CD4-positive, alpha-beta T cell treated with Interleukin-4 for 1 hour (primary cell): Measurements from ENCODE around the gene ELL2.

ENCODE experiments used
- DNase-seq, 2 donors: peaks; one replicate each; pipeline ENCODE4 v3.0.0-alpha.2; 2020 to 2022

The ELL2 gene

DNA sequence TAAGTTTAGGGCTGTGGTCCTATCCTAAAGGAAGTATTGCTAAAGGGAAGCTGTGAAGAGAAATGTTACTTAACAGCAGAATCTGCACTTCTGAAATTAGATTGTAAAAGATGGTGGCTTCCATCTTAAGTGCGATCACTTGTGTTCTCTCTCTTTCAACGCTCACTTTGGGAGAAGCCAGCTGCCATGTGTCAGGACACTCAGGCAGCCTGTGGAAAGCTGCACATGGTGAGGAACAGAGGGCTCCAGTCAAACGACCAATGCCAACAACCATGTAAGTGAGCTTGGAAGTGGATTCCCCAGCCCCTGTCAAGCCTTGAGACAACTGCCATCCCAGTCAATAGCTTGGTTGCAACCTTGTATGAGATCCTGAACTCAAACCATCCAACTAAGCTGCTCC is 87.4 kb downstream of the ELL2 start:
- no peak for DNase-seq

DNA sequence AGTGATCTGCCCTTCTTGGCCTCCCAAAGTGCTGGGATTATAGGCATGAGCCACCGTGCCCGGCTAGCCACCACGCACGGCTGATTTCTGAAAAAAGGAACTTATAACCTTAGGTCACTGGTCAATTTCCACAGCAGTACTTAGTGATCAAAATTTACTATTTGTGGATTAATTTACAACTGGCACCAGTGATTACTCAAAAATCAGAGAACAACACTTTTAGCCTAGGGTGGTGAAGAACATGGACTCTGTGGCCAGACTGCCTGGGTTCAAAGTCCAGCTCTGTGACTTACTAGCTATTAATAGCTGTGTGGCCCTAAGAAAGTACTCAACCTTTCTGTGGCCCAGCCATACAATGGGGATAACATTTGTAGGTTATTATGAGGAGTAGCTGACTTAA is 88.3 kb downstream of the ELL2 start:
- DNase-seq: no peak

DNA sequence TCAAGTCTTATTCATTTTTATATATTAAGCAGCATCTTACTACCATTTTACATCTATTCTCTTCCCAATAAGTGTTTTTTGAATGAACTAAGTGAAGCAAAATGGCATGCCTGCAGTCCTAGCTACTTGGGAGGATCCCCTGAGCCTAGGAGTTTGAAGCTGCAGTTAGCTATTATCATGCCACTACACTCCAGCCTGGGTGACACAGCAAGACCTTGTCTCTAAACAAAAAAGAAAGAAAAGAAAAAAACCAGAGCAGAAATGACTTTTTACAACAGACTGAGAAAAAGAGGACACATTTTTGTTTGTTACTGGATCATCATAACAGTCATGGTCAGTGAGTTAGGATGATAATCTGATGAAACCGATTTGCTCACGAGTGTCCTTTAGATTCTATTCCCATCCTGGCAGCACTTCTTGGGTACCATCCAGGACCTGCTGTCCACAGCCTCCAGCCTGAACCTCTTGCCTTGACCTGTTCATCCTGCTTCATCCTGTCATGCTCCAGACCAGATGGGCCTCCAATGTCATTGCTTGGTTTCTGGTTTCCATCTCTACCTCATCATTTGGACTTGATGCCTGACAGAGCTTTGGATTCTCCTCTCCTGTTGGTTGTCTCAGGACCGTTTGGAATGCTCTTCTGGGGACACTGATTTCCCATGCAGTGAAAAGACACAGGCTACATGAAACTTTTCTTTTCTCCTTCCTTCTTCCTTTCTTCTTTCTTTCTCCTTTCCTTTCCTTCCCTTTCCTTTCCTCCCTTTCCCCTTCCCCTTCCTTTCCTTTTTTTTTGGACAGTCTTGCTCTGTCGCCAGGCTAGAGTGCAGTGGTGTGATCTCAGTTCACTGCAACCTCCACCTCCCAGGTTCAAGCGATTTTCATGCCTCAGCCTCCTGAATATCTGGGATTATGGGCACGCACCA is 89.0 kb downstream of the ELL2 start:
- no peak for DNase-seq

DNA sequence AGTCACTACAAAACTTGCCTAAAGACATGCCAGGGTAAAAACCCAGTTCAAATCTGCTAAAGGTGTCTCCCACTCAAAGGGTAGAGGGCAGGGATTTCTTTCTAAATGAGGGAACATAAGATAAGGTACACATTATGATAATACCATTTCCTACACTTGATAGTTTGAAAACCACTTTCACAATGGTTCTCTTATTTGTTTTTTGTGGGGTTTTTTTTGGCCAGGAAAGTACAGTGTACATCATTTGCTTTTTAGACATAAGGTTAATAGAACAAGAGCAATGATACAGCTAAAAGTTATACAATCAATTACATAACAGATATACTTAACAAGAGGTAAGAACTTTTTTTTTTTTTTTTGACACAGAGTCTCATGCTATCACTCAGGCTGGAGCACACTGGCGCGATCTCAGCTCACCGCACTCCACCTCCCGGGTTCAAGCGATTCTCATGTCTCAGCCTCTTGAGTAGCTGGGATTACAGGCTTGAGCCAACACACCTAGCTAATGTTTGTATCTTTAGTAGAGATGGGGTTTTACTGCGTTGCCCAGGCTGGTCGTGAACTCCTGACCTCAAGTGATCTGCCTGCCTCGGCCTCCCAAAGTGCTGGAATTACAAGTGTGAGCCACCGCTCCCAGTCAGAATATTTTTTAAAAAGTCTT is 90.4 kb downstream of the ELL2 start:
- no peak for DNase-seq

DNA sequence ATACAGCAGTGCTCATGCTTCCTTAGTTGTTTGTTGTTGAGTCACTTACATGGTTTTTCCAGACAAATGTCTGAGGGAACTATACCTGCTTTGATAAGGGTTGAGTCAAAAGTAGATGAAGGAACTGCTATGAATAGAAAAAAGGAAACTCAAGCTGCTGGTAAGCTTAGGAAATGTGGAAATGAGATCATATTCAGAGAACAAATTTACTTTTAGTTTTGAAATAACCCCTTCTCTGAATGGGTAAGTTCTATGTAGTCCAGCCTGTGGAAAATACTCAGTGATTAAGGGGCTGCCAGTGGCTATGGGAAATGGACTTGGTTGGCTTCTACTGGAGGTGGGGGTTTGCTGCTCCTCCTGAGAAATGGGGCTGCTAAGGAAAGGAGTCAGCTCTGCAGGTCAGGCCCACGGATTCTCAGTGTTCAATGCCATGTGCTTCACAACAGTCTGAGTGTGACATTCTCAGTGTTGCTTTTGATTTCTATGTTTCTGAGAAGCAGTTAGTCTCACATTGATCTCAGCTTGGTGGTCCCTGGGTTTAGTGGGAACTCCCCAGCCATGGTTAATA is 91.5 kb downstream of the ELL2 start:
- DNase-seq: no peak

DNA sequence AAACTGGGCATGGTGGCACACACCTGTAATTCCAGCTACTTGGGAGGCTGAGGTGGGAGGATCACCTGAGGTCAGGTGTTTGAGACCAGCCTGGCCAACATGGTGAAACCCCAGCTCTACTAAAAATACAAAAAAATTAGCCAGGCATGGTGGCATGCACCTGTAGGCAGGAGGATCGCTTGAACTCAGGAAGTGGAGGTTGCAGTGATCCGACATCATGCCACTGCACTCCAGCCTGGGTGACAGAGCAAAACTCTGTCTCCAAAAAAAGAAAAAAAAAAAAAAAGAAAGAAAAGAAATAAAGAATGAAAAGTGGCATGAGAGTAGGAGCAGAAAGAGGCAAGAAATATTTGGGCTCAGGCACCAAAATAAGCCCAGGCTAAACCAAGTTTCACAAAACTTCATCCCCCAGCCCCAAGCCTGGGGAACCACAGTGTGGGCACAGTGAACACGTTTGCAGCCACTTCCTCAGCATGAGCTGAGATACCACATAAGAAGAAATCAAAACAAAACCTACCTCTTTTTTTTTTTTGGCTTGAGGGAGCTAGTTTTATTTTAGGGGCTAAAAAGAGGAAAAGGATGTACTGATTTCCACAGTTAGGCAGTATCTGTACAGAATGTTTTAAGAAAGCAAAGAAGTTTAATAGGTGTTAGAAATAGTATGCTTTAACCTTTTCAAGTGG is 92.3 kb downstream of the ELL2 start:
- peak; percentile 53 to 55 for DNase-seq

DNA sequence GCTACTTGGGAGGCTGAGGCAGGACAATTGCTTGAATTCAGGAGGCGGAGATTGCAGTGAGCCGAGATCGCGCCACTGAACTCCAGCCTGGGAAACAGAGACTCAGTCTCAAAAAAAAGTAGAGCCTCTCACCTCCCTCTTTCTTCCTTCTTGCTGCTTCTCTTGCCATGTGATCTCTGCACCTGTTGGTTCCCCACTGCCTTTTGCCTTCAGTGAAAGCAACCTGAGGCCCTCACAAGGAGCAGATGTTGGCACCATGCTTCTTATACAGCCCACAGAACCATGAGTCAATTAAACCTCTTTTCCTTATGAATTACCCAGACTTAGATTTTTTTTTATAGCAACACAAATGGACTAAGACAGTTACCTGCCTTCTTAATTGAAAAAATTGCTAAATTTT is 93.5 kb downstream of the ELL2 start:
- DNase-seq: no peak

DNA sequence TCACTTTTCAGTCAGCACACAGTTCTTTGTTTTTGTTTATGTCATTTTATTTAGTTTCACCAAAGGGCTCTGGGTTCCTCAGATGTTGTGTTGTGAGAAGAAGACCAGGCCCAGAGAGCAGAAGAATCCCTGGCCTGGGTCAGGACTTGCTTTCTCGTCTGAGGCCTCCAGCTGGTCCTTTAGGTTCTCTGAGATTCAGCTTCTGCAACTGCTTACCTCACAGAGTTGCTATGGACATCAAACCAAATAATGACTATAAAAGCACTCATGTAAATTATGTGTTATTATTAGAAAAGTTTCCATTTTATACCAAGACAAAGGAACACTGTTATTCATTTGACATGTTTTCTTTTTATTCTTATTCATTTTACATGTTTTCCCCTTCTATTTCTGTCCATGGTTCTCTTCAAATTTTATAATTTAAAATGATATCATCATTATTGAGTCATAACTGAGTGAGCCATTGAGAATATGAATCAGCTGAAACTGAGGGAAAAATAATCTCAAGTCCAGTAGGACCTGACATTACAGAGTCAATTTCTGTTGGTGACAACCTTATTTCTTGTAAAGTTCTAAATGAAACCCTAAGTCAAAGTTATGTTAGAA is 95.1 kb downstream of the ELL2 start:
- no peak for DNase-seq

DNA sequence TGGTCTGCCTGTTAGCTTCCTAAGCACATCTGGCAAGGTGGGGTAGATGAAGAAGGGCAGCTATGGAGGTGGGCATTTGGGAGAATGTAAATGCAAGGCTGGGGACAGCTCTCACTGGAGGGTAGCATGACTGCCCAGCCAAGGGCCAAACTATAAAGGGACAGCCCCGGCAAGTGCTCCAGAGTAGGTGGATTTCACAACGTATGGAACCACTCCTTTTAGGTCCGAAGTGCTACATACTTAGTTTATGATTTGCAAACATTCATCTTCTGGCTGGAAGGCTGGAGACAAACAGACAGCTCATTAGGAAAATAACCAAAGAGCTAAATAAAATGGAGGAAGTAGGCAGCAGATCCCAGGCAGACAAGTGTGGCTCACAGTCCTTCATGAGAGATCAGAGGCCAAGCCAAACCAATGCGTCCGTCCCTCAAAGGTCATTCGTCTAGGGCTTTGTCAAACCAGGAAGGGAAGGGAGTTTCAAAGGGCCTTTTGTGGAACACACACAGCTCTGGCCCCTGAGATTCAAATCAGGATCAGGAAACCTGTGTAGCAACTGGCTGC is 96.6 kb downstream of the ELL2 start:
- no peak for DNase-seq

DNA sequence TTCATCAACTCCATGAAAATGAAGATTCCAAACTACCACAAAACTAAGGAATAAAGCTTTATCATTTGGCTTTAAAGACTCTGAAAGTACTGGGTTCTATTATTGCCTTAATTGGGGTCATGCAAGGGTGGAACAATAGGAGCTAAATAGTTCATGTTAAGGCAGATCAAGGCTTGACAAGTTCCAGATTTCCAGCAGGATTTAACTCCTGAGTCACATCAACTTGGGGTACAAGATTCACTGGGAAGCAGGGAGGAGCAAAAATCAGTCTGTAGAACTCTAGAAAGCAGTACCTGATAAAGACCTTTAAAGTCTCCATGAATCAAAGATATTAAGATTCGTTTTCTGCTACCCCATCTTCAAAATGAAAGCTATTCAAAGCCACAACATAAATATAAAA is 97.2 kb downstream of the ELL2 start:
- DNase-seq: no peak

DNA sequence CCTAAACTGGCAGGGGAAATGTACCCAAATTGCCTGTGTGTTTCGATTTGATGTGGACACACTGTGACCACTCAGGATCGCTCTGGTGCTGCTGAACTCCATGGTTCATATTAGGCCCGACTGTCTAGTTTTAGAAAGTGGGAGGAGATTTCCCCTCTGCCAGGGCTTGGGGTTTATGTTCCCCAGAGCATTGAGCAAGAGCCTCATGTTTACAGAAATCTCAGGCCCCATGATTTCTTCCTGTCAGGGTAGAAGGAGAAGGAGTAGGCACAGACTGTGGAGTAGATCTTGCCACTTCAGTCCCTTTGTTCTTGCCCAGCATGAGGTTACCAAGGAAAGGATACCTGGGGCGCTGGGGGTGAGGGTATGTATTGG is 98.3 kb downstream of the ELL2 start:
- DNase-seq: peak in 1 of 2 donors; percentile 22

DNA sequence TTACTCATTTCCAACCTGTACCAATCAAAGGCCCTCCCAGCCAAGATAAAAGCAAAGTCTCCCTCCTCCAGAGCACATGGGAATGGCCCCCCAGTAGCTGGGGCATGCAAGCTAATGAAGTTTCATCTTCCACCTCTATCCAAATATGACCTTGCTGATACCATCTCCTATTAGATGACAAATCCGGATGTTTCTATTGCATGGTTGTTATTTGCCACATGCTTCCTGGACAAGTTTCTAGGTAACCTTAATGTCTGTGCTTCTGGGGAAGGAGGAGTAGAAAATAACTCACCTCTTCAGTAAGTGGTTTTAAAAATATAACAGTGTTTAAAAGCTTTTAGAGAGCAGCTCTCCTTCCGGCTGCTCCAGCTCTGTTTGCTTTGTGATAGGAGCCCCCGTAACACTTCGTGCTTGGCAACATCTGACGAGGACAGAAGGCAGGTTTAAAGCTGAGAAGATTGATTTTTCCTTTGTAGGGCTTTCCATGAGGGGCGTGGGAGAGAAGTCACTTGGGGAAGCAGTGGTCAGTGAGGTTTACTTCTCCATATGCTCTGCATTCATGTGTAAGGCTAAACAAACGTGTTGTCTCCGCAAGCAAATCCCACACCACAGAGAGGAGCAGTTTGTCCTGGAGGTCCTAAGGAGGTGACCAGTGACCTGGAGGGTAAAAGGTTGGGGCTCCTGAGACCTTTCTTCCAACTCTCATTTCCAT is 98.8 kb downstream of the ELL2 start:
- no peak for DNase-seq

DNA sequence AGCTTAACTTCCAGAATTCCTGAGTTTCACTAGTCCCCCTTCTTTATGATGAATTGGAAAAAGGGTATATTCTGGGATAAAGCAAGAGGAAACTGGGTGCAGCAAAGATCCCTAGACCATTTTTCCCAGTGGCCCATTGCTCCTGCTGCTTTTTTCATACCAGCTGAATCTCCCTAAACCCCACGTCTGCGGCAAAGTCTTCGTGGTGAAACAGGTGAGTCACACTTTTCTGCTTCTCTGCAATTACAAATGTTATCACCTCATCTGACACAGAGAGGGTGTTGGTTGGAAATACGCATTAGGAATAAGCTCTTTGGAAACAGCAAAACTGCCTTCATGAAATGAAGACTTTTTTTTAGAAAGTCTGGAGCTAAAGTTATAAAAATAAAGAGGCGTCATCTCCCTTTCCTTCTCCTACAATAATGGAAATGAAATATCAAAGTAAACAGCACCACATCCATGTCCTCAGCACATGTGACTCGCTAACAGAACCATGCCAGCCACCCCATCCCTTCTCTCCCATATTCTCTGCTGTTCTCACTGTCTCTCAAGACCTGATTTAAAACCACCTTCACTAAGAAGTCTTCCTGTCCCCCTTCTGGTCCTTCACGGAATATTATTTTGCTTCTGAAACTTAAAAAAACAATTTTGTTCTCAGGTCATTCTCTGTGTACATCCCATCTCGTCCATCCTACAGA is 99.6 kb downstream of the ELL2 start:
- no peak for DNase-seq

DNA sequence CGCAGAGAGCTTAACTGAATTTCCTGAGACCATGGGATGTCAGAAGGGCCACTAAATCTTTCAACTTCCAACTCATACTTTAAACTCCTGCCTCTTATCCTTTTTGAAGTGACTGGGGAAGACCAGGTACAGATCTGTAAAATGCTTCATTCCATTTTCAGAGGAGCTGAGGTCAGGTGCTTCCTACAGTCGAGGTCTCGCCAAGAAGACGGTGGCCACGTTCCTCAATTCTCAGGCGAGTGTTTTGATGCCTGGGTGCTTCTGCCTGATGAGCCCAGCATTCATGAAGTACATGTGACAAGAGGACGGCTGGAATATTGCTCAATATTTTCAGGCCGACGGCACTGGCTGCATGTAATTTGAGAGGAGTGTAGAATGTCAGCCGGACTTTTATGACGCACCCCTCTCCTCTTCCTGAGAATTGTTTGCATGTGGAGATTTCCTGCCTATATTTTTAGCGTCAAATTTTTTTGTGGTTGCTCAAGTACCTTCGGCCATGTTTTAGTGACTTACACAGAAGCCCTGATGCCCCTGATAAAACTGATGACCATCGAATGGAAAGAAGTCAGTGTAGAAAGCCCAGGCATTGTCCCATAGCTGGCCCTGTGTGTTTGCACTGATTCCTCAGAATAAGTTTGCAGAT is 100.3 kb downstream of the ELL2 start:
- DNase-seq: peak; percentile 24 to 80

DNA sequence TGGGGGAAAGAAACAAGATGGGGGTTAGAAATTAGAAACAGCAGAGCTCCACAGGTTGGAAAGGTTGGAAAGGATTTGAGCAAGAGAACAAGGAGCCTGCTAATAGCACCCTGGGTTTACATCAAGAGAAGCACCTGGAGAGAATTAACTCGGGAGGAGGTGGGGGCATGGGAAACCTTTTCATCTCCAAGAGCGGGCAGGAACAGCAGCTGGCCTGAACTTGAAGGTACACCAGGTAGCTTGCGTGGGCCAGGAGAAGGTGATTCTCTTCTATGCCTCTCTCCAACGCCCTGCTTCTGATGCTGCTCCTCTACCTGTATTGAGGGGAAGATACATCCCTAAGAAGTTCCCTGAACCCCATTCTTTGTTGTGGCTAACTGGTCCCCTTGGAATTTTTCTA is 102.0 kb downstream of the ELL2 start:
- no peak for DNase-seq

DNA sequence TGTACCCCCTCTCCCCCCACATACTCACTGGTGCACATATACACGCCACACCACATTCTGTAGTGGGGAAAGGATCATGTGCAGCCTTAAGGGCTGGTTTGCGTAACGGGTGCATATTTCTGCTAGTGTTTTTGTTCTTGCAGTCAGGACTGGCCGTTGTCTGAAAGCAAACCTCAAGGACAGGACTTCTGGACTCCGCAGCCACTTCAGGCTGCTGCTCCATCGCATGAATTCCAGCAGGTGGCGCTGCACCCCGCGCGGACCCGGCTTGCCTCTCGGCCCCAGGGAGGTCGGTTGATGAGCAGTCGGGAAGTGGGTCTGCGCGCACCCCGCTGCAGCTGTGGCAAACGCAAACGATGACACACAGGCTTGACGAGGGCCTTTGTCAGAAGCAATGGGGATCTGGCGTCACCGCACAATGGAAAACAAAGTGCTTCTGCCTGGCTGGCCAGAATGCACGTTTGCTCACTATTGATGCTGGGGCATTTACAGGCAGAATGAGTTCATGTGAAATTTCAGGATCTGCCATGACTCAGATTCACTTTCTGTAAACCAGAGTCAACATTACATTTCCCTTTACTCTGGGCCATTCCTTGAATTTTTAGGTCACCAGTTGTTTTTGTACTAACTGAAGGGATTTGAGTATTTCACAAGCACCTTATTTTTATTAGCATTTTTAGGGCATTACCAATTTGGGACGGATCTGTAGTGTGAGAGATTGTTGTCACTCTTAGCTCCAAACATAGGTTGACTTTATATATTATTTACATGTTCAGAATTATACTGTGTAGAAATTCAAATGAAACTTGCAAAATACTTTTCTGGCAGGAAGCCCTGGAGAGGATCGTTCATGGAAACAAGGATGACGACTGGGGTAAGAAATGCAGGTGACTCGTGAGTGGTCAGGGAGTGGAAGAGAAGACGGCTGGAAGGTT is 102.7 kb downstream of the ELL2 start:
- peak; percentile 83 to 91 for DNase-seq

DNA sequence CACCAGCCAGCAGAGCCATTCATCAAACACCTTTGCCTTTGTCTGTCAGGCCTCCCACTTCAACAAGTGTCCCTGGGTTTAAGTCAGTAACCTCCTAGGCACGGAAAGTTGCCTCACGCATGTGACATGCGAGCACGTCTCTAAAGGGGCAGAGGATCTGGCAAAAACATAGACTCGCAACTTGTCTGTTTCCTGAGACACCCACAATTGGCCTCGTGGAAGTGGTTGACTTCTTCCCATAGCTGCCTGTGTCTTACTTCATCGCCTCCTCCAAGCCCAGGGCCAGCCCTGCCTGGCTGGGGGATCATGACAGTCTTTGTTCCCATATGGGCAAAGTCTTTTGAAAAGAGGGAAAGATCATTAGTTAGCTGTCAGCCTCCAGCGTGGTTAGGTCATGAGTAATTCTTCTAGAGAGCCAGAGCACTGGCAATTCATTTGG is 103.6 kb downstream of the ELL2 start:
- no peak for DNase-seq

DNA sequence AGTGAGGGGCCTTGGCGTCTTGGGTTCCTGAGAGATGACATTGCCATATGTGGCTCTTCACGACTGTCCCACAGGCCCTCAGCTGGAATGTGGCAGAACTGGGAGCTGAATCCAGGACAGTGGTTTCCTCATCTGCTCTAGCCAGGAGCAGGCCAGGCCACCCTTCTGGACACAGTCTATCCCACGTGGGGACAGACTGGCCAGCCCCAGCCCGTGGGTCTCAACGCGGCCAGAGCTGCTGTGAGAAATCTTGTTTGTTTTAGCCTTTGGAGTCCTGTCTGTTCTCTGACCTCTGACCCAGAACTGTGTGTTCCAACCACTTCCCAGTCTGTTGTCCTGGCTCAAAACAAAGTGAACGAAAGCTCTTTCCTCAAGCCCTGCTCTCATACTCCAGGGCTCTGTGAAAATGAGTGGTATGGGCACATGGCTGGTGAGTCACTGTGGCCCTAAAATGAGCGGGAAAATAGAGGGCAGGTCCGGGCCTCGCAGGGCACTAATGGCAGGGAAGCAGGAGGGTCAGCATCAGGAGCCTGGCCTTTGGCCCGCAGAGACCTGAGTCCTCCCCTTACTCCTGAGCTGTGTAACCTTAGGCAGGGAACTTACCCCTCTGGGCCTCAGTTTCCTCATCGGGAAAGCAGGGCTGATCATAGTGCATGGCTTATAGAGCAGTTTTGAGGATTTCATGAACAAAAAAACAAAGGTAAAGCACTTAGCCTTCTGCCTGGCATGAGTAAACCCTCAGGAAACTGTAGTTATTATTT is 104.3 kb downstream of the ELL2 start:
- no peak for DNase-seq

DNA sequence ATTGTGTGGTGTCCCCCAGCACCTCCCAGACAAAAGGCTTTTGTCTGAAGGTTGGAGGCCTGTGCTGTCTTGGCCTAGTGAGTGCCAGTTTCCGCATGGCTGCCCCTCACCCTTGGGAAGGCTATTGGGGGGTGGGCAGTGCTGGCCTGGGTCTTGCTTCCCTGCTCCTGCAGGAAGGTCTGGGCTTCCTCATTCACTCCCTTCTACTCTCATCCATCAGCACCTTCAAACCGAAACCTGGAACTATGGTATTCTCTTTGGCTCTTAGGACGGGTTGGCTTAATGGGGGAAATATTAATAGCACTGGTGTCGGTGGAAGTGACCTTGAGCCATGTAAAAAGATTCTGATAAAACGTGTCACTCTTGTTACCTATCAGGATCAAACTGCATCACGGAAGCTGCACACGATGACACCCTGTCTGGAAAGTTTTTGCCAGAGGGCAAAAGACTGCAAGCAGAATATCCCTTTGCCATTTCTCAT is 105.1 kb downstream of the ELL2 start:
- DNase-seq: no peak
